Upper lobe of left lung (tissue), 6 donors: ENCODE data around the gene MIF4GD. TPM values are rescaled to one million over a fixed set of nuclear protein-coding genes. Genes with fewer than 3 reads are reported as not detected.
A peak's percentile ranks its signal among the peaks of the same experiment; 100 is the strongest.

Experiments
- ATAC-seq, 2 donors: fragments of 200-7000 bp; cut with Tn5 transposase; one replicate each; pipeline ENCODE4 v1.9.1; 2022; ENCODE audit warnings: mild to moderate bottlenecking in 2 of 2, moderate library complexity in 2 of 2; ENCODE audit not compliant: low FRiP score in 2 of 2
- DNase-seq, 2 donors: peaks; one replicate each; pipeline ENCODE4 v3.0.0-alpha.2; 2019 to 2020
- H3K27ac ChIP-seq, 4 donors: fragments of 200-600 bp; sonication (generic); one replicate each; pipeline ENCODE4 v1.5.1; 2016 to 2019
- H3K27me3 ChIP-seq, 4 donors: fragments of 200-600 bp; sonication (generic); one replicate each; pipeline ENCODE4 v1.5.1; 2017 to 2019
- H3K36me3 ChIP-seq, 4 donors: fragments of 200-600 bp; sonication (generic); one replicate each; pipeline ENCODE4 v1.5.1; 2016 to 2019
- H3K4me1 ChIP-seq, 4 donors: fragments of 200-600 bp; sonication (generic); one replicate each; pipeline ENCODE4 v1.5.1; 2018 to 2019
- H3K4me3 ChIP-seq, 4 donors: fragments of 200-600 bp; sonication (generic); one replicate each; pipeline ENCODE4 v1.5.1; 2017 to 2019; ENCODE audit warnings: mild to moderate bottlenecking in 2 of 4, moderate library complexity in 1 of 4
- H3K9me3 ChIP-seq, 4 donors: fragments of 200-600 bp; sonication (generic); one replicate each; pipeline ENCODE4 v1.5.1; 2018 to 2019
- EP300 ChIP-seq, 4 donors: sonication (generic); formaldehyde crosslinking; IDR thresholded peaks; one replicate each; pipeline ENCODE4 v1.5.1; 2017; ENCODE audit warnings: antibody characterized with exemption in 4 of 4, control low read depth in 2 of 4
- POLR2A ChIP-seq, 4 donors: fragments of 450-650 bp; IDR thresholded peaks; one replicate each; pipeline ENCODE4 v1.5.1; 2016 to 2017; ENCODE audit warnings: antibody characterized with exemption in 4 of 4, mild to moderate bottlenecking in 2 of 4
- POLR2AphosphoS5 ChIP-seq, 2 donors: sonication (generic); formaldehyde crosslinking; IDR thresholded peaks; one replicate each; pipeline ENCODE4 v1.5.1; 2017; ENCODE audit warnings: antibody characterized with exemption in 2 of 2
- WGBS, 2 donors: methylation state at CpG; one replicate each; pipeline ENCODE4 v1.1.5; 2017 to 2018; 5-methylcytosine and 5-hydroxymethylcytosine counted together
- total RNA-seq, 6 donors: library from RNA; depleted of rRNA in 4 of 6; stranded (reverse); fragments of >200 nt in 4 of 6; gene quantifications; one replicate each; pipeline versions ENCODE4 v1.1.0 to v1.2.1, GENCODE V29; 2016 to 2021
- TF ChIP-seq, protein P1 (sequence below), 6 experiments: fragments of 450-650 bp in 4 of 6; fragments of 200-600 bp in 2 of 6; sonication (generic) in 2 of 6; IDR thresholded peaks; one replicate each; pipeline ENCODE4 v1.5.1; 2016 to 2019; ENCODE audit warnings: antibody characterized with exemption in 6 of 6
- donor health status: DM: no; HTN: no; CAD: no; lungs with moderate emphysema.
- donor health status: DM: no; HTN: yes; CAD: no; lungs with severe emphysema.

Gene MIF4GD
- total RNA-seq, 6 donors from 2014 or later, result 19.9 to 42.8 (median 36.2) TPM

DNA sequence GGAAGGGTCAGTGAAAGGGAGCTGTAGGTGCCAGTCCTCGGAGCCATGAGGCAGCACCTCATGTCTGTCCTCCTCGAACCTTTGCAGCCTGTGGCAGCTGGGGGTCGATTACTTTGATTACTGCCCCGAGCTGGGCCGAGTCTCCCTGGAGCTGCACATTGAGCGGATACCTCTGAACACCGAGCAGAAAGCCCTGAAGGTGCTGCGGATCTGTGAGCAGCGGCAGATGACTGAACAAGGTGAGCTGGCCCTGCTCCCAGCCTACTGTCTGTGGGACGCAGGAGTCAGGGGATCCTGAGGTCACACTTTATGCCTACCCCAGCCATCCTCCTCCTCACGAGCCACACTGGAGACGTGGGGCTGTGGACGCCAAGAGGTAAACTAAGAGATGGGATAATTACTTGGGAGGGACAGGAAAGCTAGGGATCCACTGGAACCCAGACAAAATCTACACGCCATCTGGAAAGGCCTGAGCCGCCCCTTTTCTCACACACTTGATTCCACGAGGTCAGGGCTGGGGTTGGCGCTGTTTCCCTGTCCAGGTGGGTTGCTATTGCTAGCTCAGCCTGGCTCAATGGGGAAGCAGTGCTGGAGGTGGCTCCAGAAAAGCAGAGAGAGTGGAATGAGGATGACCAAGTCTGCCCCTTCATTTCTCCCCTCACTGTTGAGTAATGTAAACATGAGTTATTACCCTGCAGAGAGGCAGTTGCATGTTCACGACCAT, 39.1 kb downstream of the MIF4GD start:
- DNase-seq, result no peak
- Histone ChIP-seq H3K27me3 (no peaks in the 10 kb centered on the region), H3K4me1 (peaks cover 0 to 19% (median 13%) of the 10 kb centered on the region in 4 donors), H3K36me3 (peaks cover 32 to 96% (median 61%) of the 10 kb centered on the region in 4 donors), H3K27ac (no peak overlapping the region), H3K9me3 (no peaks in the 10 kb centered on the region), H3K4me3 (no peak overlapping the region)
- WGBS, 2 donors, result 87 to 93% methylated on average over 14 to 18 of the region's 18 CpGs
- no peak for ATAC-seq
- TF ChIP-seq, protein P1, sequence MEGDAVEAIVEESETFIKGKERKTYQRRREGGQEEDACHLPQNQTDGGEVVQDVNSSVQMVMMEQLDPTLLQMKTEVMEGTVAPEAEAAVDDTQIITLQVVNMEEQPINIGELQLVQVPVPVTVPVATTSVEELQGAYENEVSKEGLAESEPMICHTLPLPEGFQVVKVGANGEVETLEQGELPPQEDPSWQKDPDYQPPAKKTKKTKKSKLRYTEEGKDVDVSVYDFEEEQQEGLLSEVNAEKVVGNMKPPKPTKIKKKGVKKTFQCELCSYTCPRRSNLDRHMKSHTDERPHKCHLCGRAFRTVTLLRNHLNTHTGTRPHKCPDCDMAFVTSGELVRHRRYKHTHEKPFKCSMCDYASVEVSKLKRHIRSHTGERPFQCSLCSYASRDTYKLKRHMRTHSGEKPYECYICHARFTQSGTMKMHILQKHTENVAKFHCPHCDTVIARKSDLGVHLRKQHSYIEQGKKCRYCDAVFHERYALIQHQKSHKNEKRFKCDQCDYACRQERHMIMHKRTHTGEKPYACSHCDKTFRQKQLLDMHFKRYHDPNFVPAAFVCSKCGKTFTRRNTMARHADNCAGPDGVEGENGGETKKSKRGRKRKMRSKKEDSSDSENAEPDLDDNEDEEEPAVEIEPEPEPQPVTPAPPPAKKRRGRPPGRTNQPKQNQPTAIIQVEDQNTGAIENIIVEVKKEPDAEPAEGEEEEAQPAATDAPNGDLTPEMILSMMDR (IDR thresholded peaks at IDR 0.05), result no peak
- TF ChIP-seq EP300 (IDR thresholded peaks at IDR 0.05) (no peak), POLR2AphosphoS5 (IDR thresholded peaks at IDR 0.05) (no peak), POLR2A (IDR thresholded peaks at IDR 0.05) (no peak)

DNA sequence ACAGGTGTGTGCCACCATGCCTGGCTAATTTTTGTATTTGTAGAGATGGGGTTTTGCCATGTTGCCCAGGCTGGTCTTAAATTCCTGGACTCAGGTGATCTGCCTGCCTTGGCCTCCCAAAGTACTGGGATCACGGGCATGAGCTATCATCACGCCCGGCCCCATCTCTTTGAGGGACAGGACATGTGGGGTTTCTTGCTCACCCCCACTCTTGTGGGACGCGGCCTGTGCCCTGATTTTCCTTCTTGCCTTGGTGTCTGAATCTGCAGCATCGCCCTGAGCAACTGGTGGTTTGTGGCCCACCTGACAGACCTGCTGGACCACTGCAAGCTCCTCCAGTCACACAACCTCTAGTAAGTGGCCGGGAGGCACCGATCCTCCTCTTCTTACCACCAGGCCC, 40.0 kb downstream of the MIF4GD start:
- H3K27ac ChIP-seq, result no peak overlapping the region
- no peaks in the 10 kb centered on the region for H3K9me3 ChIP-seq
- TF ChIP-seq EP300 (IDR thresholded peaks at IDR 0.05), result no peak
- TF ChIP-seq POLR2A (IDR thresholded peaks at IDR 0.05), result no peak
- no peak for TF ChIP-seq POLR2AphosphoS5 (IDR thresholded peaks at IDR 0.05)
- TF ChIP-seq, protein P1 (IDR thresholded peaks at IDR 0.05), result no peak
- no peak overlapping the region for H3K4me3 ChIP-seq
- peaks cover 31 to 96% (median 62%) of the 10 kb centered on the region in 4 donors for H3K36me3 ChIP-seq
- ATAC-seq, result no peak
- H3K4me1 ChIP-seq, result peaks cover 0 to 19% (median 13%) of the 10 kb centered on the region in 4 donors
- 97 to 99% methylated on average over 5 to 8 of the region's 8 CpGs for WGBS, 2 donors
- no peaks in the 10 kb centered on the region for H3K27me3 ChIP-seq
- DNase-seq, result no peak

DNA sequence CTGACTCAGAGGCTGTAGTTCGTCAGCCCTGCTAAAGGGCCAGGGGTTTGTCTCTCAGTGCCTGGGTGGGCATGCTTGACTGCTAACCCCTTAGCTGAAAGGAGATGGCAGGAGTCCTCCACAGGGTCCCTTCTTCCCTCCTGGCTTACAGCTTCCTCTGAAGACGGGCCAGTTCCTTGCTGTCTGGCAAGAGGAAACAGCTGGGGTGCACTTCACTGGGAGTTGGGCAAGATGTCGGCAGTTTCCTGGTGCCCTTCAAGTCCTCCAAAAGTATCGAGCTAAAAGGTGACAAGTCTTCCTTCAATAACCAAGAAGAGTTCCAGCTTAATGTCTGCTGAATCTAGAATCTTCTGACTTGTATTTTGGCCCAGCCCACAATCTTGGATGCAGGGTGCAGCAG, 42.2 kb downstream of the MIF4GD start:
- Histone ChIP-seq H3K9me3 (no peaks in the 10 kb centered on the region), H3K27ac (peak overlapping the region; percentile 38 to 68 (median 58)), H3K4me1 (peaks cover 0 to 19% (median 13%) of the 10 kb centered on the region in 4 donors), H3K36me3 (peaks cover 32 to 96% (median 60%) of the 10 kb centered on the region in 4 donors), H3K4me3 (no peak overlapping the region), H3K27me3 (no peaks in the 10 kb centered on the region)
- DNase-seq (peak in 1 of 2 donors; percentile 78), ATAC-seq (peak; percentile 54 to 63)
- TF ChIP-seq POLR2AphosphoS5 (IDR thresholded peaks at IDR 0.05), result no peak
- no peak for TF ChIP-seq EP300 (IDR thresholded peaks at IDR 0.05)
- TF ChIP-seq, protein P1 (IDR thresholded peaks at IDR 0.05), result no peak
- no peak for TF ChIP-seq POLR2A (IDR thresholded peaks at IDR 0.05)
- 46 to 57% methylated on average over 1 to 4 of the region's 4 CpGs for WGBS, 2 donors

DNA sequence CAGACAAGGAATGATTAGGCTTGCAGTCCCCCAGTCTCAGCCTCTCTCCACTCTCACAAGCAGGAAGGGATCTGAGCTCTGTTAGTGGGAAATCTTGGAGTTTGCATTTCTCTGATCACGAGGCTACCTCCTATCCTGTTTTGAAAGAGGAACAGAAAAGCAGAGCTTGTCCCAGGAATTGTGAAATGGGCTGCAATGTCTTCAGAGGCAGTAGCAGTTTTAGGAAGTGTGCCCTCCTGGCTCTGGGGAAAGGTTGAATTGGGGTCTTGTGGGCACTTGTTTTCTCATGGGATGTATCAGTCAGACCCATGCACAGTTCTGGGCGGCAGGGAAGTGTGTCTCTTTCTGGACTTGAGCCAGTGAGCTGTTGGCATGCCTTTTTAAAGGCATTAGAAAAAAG, 42.7 kb downstream of the MIF4GD start:
- 49 to 56% methylated on average over 2 of the region's 2 CpGs for WGBS, 2 donors
- peak in 1 of 4 donors; percentile 32 for TF ChIP-seq POLR2A (IDR thresholded peaks at IDR 0.05)
- TF ChIP-seq, protein P1 (IDR thresholded peaks at IDR 0.05), result no peak
- peak; percentile 5 to 61 for TF ChIP-seq POLR2AphosphoS5 (IDR thresholded peaks at IDR 0.05)
- peak in 2 of 4 donors; percentile 23 to 40 for TF ChIP-seq EP300 (IDR thresholded peaks at IDR 0.05)
- DNase-seq (peak in 1 of 2 donors; percentile 73), ATAC-seq (peak; percentile 47 to 82)
- H3K4me1 ChIP-seq, result peaks cover 0 to 19% (median 13%) of the 10 kb centered on the region in 4 donors
- peak overlapping the region; percentile 38 to 68 (median 58) for H3K27ac ChIP-seq
- no peak overlapping the region for H3K4me3 ChIP-seq
- no peaks in the 10 kb centered on the region for H3K27me3 ChIP-seq
- H3K9me3 ChIP-seq, result no peaks in the 10 kb centered on the region
- peaks cover 32 to 96% (median 61%) of the 10 kb centered on the region in 4 donors for H3K36me3 ChIP-seq
